Activated T-cell treated with anti-CD3 and anti-CD28 coated beads for 24 hours (primary cell): ENCODE data around the gene CLSTN2.

Experiments used
- DNase-seq: peaks from one replicate; pipeline ENCODE4 v3.0.0-alpha.2; 2020; ENCODE audit warnings: low read depth

The CLSTN2 gene

DNA sequence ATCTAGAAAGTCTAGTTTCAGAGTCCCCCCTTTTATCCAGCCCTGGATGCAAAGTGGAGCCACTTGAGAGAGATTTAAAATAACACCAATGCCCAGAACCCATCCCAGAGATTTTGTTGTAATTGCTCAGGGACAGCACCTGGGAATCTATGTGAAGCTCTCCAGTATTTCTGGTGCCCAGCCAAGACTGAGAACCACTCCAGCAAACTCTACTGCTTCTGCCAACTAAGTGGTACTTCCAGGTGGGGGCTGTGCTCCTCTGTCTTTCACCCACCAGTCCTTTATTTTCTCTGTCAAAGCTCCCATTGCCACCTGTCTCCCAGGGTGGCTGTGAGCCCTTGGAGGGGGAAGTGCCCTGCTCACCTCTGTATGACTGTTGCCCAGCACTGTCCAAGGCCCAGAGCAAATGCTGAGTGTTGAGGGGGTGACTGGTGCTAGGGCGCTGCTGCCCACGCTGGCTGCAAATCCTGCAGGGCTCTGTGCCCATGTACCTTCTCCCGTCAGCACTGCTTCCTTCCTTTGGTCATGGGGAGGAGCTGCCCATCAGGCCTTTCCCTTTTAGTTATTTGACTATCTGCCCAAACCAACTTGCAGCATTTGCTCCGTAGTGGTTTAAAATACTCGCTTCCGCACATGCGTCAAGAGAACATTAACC, 9.4 kb downstream of the CLSTN2 start:
- no peak for DNase-seq

DNA sequence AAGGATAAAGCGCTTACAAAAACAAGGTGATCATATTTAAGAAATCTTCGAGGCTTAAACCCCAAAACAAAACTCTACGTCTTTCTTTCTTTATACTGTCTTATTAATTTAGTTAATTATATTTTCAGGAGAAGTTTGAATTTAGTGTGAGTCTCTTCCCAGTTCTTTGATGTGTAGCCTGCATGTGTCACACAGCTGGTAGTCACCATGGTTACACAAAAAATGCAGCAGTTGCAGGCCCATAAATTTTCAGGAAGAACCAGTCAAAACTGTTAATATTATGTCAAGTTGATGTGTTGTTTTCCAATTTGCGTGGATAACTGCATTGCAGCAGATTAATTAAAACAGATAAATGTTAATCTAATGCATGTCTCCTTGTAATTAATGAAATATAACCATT, 10.4 kb downstream of the CLSTN2 start:
- no peak for DNase-seq

DNA sequence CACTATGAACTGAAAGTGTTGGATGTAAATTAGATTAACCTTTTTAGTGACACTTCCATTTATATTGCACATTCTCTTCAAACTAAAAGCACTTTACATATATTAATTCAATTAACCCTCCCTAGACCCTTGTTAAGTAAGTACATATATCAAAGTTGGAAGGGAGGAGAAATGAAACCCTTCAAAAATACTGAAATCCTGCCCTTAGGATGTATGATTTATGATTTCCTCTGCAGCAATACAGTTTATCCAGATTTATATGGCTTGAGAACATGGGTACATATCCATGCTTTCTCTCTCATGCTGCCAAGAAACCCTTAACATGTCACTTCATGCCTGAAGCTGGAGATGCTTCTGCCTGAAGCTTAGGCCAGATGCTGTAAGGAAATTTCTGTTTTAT, 11.0 kb downstream of the CLSTN2 start:
- no peak for DNase-seq

- DNase-seq, result no peak
These were observed 13.5 kb downstream of the CLSTN2 start for GRCh38 chr3:139948467-139948866.

DNA sequence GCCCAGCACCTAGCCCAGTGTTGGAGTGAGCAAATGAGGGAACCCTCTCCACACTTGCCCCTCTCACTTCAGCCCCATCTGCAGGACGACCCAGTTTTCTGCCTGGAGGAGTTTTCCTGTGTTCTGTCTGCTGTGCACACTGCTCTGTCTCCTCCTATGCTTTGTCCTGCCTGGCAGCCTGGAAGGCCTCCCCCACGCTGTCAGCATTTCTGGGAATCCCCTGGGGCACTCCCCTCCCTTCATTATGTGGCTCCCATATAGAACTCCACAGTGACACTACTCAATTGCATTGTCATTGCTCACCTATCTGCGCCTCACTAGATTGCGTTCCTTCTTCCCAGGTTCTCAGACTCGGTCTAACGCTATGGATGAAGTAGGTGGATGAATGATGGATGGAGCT, 13.9 kb downstream of the CLSTN2 start:
- no peak for DNase-seq

DNA sequence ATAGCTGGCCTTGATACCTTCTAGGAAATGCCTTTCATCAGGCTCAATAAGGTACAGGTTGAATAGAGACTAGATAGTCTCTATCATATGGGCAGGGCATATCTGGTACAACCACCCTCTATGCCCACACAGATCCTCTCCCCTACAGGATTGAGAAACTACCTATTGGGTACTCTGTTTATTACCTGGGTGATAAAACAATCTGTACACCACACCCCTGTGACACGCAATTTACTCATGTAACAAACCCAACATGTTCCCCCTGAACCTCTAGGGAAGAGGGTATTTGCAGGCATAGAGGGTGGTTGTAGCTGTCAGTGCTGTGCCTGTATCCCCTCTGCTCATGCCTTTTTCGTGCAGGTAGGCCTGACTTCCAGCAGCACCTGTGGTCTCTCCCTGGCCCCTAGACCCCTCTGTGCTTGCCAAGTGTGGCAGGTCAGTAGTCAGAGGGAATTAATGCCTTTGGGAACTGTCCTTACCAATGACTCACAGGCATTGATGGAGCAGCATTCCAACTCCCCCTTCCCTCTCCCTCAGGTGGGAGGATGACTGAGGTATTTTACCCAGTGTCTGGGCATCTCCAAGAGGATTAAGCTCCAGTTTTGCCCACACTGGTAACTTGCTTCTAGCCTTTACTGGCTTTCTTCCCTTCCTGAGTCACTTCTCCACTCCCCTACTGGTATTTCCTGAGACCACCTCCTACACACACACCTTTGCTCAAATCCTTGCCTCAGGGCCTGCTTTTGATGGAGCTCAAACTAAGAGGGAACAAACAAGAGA, 18.3 kb downstream of the CLSTN2 start:
- no peak for DNase-seq

DNA sequence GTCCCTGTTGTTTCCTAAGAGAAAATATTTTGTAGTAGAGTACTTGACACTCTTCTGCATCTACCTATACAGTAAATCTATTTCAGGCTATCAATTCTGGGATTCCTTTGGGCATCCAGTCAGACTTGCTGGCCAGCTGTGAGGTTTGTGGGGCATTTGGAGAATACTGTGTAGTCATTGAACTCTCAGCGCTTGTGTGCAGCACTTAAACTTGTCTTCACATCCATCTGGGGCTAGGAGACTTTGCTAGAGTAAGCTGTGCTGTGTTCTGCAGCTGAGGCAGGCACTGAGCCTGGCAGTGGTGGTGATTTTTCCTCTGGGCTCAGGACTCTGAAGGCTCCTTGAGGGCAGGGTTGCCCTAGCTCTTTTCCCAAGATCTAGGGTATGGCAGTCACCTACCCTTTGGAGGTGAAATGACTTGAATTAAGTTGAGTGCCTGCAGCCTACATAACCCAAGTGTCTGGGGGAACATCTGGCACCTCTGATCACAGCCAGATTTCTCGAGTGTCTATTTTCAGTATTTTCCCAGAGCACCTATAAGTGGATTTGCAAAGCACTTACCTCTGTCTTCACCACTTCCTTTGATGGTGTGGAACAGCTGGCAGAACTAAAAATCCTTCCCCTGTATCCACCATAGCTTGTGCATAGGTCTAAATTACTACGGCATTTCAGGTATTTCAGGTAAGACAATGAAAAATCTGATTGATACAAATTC, 19.3 kb downstream of the CLSTN2 start:
- no peak for DNase-seq

DNA sequence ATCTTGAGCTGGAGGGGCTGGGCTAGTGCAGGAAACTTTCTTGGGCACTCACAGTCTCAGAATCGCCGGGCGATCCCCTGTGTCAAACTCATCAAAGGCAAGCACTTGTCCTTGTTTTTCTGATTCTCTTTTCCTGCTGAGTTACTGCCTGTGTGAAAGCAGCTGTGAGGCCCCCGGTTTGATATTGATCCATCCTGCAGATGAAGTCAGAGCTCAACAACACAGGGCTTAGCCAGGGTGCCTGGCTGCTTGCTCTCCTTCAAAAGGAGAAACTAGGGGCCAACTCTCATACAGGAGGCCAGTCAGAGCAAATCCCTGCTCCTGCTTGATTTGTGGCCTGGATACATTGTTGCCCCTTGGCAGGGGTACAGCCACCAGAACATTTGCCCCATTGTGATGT, 22.9 kb downstream of the CLSTN2 start:
- no peak for DNase-seq

DNA sequence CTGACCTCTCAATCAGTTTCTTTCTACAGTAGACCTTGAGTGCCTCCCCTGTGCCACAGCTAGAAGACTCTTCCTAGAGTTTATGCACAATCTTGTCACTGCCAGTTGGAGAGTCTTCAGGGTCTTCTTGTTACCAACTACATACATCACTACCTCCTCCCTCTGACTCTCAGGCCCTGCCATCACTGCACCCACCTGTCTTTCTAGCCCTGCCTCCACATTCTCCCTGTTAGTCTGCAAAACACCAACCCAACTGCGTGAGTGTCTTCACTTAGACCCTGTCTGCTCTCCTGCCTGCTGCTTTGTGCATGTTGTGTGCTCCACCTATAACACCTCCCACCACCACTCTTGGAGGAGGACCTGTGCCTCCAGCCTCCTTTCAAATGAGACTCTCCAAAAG, 34.4 kb downstream of the CLSTN2 start:
- DNase-seq, result no peak

DNA sequence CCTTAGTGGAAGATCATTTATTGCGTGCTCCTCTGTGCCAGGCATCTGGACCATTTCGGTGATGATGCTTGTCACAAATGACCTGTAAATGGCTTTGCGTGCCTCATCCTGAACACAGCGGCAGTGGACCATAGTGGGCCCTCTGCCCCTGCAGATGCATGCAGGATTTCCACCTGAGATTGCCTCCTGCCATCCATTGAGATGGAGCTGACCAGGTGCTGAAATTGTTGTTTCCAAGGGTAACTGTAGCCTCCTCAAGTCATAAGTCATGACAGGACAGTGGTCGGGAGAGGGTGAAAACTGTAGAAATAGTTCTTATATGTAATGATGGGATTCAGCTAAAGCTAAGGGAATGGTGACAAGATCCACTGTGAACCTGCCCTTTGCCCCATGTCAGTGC, 35.5 kb downstream of the CLSTN2 start:
- no peak for DNase-seq

DNA sequence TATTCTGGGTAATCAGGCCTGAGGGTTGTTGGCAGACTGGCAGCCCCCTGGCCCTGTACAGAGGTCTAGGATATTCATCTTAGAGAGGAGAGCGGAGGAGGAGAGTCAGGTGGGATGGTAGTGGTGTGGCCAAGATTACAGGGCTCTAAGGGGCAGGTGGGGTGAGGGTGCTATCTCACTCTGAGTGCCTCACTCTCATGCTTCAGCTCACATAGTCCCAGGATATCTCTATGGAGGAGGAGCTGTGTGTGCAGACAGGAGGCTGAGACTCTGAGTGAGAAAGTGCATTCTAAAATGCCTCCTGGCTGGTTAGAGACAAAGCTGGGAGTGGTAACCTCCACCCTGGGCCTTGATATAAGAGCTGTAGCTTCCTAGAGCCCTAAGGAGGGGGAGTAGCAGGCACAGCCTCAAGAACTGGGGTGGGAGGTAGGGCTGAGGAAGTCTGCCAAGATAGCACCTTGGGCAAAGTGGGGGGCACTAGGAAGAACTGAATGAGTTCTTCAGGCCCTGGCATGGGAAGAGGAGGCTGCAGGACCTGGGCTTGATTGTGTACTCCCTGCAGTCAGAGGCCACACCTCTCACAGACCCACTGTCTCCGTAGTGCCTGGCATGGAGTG, 39.9 kb downstream of the CLSTN2 start:
- DNase-seq, result no peak

- no peak for DNase-seq
These were observed 40.8 kb downstream of the CLSTN2 start for GRCh38 chr3:139975594-139976365.

DNA sequence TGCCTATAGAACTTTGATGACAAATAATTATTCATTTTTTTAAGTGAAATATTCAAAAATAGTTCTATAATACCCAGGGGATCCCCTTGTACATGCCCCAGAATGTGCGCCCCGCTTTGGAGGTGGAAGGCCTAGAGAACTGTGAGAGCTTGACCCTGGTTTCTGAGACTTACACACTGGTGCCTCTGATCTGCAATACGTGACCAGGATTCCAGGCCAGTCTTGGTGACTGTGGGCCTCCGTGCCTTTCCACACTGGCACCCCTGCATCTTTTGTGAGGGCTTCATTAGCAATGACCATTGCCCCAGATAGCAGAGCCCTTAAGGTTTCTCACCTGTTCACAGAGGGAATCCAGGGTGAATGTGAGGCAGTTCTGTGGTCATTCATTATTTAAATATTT, 44.0 kb downstream of the CLSTN2 start:
- DNase-seq, result no peak

DNA sequence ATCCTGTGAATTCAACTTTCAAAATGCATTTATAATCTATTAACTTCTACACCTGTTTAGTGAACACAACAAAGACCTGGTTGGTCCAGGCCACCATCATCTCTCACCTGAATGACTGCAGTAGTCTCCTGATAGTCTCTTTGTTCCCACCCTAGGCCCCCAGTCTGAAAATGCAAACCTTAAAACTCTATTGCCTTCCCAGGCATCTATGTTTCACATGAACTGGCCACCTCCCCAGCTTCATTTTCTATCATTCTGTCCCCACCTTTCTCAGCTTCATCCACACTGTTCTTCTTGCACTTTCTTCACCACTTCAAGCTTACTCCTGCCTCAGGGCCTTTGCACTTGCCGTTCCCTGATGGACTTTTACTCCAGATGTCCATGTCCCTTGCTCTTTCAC, 45.0 kb downstream of the CLSTN2 start:
- no peak for DNase-seq

DNA sequence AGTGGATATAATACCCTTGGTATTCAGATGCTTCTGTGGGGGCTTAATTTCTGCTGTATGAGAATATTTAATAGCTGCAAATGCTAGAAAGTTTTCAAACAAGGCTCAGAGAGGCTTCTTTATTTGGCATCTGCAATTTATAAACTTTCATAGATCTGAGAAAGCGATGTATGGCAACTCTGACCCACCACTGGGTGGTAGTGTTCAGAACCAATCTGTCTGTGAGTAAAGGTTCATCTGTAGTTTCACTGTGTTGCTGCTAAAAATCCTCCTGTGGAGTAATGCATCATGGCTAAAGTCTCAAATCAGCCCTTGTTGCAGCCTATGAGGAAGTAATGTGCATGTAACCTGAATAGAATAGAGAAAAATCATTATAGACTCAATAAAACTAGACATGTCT, 47.4 kb downstream of the CLSTN2 start:
- DNase-seq, result no peak

- DNase-seq, result no peak
These were observed 50.6 kb downstream of the CLSTN2 start for GRCh38 chr3:139985576-139985975.

GRCh38 chr3:139987908-139988307, 52.9 kb downstream of the CLSTN2 start:
- no peak for DNase-seq

GRCh38 chr3:139988472-139989156, 53.6 kb downstream of the CLSTN2 start:
- DNase-seq, result no peak

GRCh38 chr3:139994891-139995290, 59.9 kb downstream of the CLSTN2 start:
- DNase-seq, result no peak

DNA sequence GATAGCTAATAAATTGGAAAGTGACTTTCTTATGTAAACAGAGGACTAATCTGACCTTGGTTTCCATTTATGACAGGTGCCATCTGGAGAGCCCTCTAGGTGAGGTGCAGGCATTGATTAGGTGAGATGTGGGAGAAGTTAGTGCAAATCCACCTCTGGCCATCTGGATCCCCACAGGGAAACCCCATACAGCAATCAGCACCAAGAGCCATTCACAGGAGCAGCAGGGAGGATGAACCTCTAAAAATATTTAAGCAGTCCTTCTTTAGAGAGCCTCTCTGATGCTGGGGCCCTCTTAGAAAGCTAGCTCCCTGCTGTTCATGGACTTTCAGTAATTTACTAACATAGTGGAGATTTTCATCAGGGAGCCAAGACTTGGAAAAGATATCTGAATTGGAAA, 69.3 kb downstream of the CLSTN2 start:
- no peak for DNase-seq

DNA sequence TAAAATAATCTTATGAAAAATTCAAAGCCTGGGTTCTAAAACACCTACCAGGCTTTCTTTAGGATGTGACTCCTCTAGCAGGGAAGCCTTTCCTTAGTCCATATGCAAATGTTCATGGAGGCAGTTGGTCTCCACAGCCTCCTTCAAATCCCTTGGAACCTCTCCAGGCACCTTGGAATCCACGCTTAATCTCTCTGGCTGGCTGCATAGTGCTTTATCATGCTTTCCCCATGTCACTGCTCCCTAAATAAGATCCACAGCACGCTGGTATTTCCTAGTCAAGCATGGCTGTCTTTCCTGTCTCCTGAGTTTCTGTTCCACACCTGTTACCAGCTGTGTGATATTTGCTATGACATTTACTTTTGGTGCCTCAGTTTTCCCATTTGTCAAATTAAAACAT, 71.3 kb downstream of the CLSTN2 start:
- DNase-seq, result no peak
